ENCODE data around the gene BUD23.

BUD23 gene

DNA sequence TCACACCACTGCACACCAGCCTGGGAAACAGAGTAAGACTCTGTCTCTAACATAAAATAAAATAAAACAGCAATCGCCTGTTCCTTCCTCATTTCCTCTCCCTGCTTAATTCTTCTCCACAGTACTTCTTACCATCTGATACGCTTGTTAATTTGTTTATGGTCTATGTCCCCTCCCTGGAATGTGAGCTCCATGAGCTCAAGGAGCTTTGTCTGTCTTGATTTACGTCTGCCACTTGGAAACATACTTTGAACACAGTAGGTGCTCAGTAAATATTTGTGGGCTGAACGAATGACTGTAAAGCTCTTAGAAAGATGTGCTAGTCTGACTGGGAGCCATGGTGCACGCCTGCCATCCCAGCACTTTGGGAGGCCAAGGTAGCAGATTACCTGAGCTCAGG is 45.2 kb downstream of the BUD23 start:
- Histone ChIP-seq H3K36me3 (ENCODE audit: control insufficient read depth, insufficient read depth, low read length) (no peaks in the 10 kb centered on the region), H3K27ac (ENCODE audit: insufficient read depth, low read depth, low read length, poor library complexity, severe bottlenecking) (no peak overlapping the region), H3K4me1 (ENCODE audit: control insufficient read depth, insufficient read depth, low read length) (no peaks in the 10 kb centered on the region), H3K27me3 (ENCODE audit: control insufficient read depth, insufficient read depth, low read length, poor library complexity, severe bottlenecking) (no peaks in the 10 kb centered on the region), H3K4me3 (ENCODE audit: insufficient read depth, low read depth, low read length) (no peak overlapping the region), H3K9me3 (ENCODE audit: control insufficient read depth, low read length) (no peaks in the 10 kb centered on the region)
- WGBS, 2 experiments: 81 to 84% methylated on average over 5 of the region's 5 CpGs

DNA sequence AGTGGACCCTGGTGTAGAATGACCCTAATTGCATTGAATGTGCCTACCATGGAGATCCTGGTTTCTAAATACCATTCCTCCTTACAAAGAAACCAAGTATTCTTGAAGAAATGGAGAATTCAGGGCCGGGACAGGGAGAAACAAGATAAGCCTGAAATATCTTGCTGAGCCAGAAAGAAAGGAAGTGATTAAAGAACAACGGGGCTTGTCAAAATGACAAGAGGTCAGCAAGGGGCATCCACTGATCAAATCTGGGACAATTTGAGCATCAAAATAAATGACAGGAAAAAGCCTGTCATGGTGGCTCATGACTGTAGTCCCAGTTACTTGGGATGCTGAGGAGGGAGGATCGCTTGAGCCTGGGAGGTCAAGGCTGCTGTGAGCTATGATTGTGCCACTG is 47.1 kb downstream of the BUD23 start:
- Histone ChIP-seq H3K9me3 (ENCODE audit: control insufficient read depth, low read length) (no peaks in the 10 kb centered on the region), H3K4me1 (ENCODE audit: control insufficient read depth, insufficient read depth, low read length) (no peaks in the 10 kb centered on the region), H3K27ac (ENCODE audit: insufficient read depth, low read depth, low read length, poor library complexity, severe bottlenecking) (no peak overlapping the region), H3K4me3 (ENCODE audit: insufficient read depth, low read depth, low read length) (no peak overlapping the region), H3K36me3 (ENCODE audit: control insufficient read depth, insufficient read depth, low read length) (no peaks in the 10 kb centered on the region), H3K27me3 (ENCODE audit: control insufficient read depth, insufficient read depth, low read length, poor library complexity, severe bottlenecking) (no peaks in the 10 kb centered on the region)
- 34 to 37% methylated on average over 3 of the region's 3 CpGs for WGBS, 2 experiments

DNA sequence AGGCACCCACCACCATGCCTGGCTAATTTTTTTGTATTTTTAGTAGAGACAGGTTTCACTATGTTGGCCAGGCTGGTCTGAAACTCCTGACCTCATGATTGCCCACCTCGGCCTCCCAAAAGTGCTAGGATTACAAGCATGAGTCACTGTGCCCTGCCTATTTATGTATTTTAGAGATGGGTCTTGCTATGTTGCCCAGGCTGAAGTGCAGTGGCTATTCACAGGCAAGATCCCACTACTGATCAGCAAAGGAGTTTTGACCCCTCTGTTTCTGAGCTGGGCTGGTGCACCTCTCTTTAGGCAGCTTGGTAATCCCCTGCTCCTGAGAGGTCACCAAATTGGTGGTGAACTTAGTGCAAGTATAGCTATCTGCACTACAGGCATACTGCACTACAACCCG is 49.0 kb downstream of the BUD23 start:
- Histone ChIP-seq H3K27ac (ENCODE audit: insufficient read depth, low read depth, low read length, poor library complexity, severe bottlenecking) (no peak overlapping the region), H3K27me3 (ENCODE audit: control insufficient read depth, insufficient read depth, low read length, poor library complexity, severe bottlenecking) (no peaks in the 10 kb centered on the region), H3K4me1 (ENCODE audit: control insufficient read depth, insufficient read depth, low read length) (peaks cover 1% of the 10 kb centered on the region), H3K4me3 (ENCODE audit: insufficient read depth, low read depth, low read length) (no peak overlapping the region), H3K36me3 (ENCODE audit: control insufficient read depth, insufficient read depth, low read length) (no peaks in the 10 kb centered on the region), H3K9me3 (ENCODE audit: control insufficient read depth, low read length) (no peaks in the 10 kb centered on the region)
- 90 to 92% methylated on average over 2 of the region's 2 CpGs for WGBS, 2 experiments

DNA sequence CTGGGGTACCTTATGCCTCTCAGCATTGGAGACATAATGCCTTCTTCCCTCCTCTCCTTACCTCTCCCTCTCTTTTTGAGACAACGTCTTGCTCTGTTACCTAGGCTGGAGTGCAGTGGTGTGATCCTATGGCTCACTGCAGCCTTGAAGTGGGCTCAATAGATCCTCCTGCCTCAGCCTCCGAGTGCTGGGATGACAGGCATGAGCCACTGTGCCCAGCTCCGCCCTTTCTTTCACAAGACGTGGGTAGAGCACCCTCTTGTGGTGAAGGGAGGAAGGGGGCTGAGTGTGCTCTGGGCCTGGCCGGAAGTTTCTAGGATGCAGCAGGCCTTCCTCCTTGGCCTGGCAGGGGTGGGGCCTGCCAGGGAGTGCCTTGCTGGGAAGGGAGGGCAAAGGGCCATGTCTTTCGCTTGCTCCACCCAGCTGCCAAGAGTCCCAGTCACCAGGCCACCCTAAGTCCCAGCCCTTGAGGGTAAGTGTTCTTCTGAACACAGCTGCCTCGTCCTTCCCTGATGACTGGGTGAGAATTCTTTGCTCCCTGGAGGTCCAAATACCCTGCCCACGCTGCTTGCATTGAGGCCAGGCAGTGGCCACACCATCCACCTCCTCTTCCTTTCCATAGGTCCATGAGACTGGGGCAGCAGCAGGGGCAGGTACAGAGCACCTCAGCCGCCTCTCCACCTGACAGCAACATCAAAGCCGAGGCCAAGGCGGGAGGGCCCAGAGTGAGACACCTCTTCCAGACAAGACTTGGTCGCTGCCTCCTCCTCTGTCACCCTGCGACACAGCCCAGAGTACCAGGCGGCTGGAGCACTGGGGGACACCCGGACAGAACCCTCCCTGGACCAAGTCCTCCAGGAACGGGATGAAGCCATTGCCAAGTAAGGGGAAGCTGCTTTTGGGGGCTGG is 51.5 kb downstream of the BUD23 start:
- no peak overlapping the region for H3K27ac ChIP-seq (ENCODE audit: insufficient read depth, low read depth, low read length, poor library complexity, severe bottlenecking)

DNA sequence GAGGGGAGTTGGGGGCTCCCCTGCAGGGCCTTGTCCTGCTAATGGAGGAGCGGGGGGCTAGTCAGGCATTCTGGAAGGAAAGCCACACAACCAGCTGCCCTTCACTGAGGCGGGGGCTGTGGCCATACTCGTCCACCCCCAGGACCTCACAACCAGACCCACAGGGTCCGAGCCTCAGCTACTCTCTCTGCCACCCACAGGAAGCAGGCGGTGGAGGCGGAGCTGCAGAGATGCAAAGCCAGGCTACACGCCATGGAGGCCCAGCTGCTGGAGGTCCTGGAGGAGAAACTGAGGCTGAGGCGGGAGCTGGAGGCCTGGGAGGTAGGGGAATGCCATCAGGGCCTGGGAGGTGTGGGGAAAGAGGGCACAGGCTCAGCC is 52.1 kb downstream of the BUD23 start:
- peaks cover 7% of the 10 kb centered on the region for H3K4me1 ChIP-seq (ENCODE audit: control insufficient read depth, insufficient read depth, low read length)
- no peaks in the 10 kb centered on the region for H3K27me3 ChIP-seq (ENCODE audit: control insufficient read depth, insufficient read depth, low read length, poor library complexity, severe bottlenecking)
- H3K4me3 ChIP-seq (ENCODE audit: insufficient read depth, low read depth, low read length): no peak overlapping the region
- 93% methylated on average over 8 of the region's 8 CpGs for WGBS, 2 experiments
- no peak overlapping the region for H3K27ac ChIP-seq (ENCODE audit: insufficient read depth, low read depth, low read length, poor library complexity, severe bottlenecking)
- no peaks in the 10 kb centered on the region for H3K9me3 ChIP-seq (ENCODE audit: control insufficient read depth, low read length)
- no peaks in the 10 kb centered on the region for H3K36me3 ChIP-seq (ENCODE audit: control insufficient read depth, insufficient read depth, low read length)

More for the DNA sequence above, 51.5 kb downstream of the BUD23 start:
- H3K4me1 ChIP-seq (ENCODE audit: control insufficient read depth, insufficient read depth, low read length): peaks cover 7% of the 10 kb centered on the region
- no peaks in the 10 kb centered on the region for H3K36me3 ChIP-seq (ENCODE audit: control insufficient read depth, insufficient read depth, low read length)
- no peaks in the 10 kb centered on the region for H3K9me3 ChIP-seq (ENCODE audit: control insufficient read depth, low read length)
- WGBS, 2 experiments: 70 to 75% methylated on average over 16 of the region's 16 CpGs
- no peak overlapping the region for H3K4me3 ChIP-seq (ENCODE audit: insufficient read depth, low read depth, low read length)
- H3K27me3 ChIP-seq (ENCODE audit: control insufficient read depth, insufficient read depth, low read length, poor library complexity, severe bottlenecking): no peaks in the 10 kb centered on the region

DNA sequence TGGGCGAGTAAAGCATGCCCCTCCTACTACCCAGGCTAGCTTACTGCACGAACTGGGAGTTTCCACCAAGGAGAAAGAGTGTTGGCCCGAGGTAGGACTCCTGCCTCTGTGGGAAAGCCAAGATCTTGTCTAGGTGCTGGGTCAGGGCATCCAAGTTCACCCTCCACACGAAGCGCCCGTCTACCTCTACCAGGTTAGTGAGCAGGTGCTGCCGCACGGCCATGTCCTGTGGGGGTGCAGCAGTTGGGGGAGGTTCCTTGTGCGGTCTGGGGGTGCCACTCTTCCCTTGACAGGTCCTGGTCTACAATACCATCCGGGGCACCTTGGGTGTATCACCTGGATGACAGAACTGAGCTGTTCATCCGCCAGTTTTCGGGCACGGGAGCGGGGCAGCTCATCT is 53.5 kb downstream of the BUD23 start:
- WGBS, 2 experiments: 92 to 96% methylated on average over 14 of the region's 14 CpGs

DNA sequence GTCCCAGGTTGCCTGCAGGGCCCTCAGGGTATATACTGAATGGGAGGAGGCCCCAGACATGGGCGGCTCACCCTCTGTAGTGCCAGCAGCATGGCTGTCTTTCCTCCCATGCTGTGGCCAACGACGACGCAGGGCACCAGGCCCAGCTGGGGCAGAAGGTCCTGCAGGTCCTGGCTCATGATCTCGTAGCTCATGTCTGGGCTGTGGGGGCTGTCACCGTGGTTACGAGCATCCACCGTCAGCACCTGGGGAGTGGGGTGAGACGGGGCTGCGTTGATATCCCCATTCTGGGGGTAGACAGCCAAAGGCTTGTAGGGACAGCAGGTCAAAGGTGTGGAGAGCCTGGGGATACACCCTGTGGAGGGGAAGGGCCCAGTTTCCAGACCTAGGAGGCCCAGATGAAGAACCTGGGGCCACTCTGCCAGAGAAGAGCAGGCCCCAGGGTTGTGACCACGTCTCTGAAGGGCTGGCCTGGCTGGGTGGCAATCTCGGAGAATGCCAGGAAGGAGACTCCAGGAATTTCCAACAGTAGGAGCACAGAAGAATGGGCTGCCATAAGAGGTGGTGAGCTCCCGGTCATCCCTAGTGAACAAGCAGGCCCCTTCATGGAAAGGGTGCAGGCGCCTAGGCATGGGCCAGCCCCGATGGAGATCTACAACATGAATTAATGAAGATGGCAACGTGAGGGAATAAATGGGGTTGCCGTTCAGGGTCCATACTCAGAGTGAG is 54.3 kb downstream of the BUD23 start:
- WGBS, 2 experiments: 77 to 82% methylated on average over 17 of the region's 17 CpGs
- Histone ChIP-seq H3K36me3 (ENCODE audit: control insufficient read depth, insufficient read depth, low read length) (no peaks in the 10 kb centered on the region), H3K27ac (ENCODE audit: insufficient read depth, low read depth, low read length, poor library complexity, severe bottlenecking) (no peak overlapping the region), H3K4me3 (ENCODE audit: insufficient read depth, low read depth, low read length) (peak overlapping the region; percentile 80), H3K9me3 (ENCODE audit: control insufficient read depth, low read length) (no peaks in the 10 kb centered on the region), H3K4me1 (ENCODE audit: control insufficient read depth, insufficient read depth, low read length) (peaks cover 19% of the 10 kb centered on the region), H3K27me3 (ENCODE audit: control insufficient read depth, insufficient read depth, low read length, poor library complexity, severe bottlenecking) (no peaks in the 10 kb centered on the region)

More for the DNA sequence above, 53.5 kb downstream of the BUD23 start:
- peaks cover 12% of the 10 kb centered on the region for H3K4me1 ChIP-seq (ENCODE audit: control insufficient read depth, insufficient read depth, low read length)
- H3K27ac ChIP-seq (ENCODE audit: insufficient read depth, low read depth, low read length, poor library complexity, severe bottlenecking): no peak overlapping the region
- no peaks in the 10 kb centered on the region for H3K36me3 ChIP-seq (ENCODE audit: control insufficient read depth, insufficient read depth, low read length)
- H3K27me3 ChIP-seq (ENCODE audit: control insufficient read depth, insufficient read depth, low read length, poor library complexity, severe bottlenecking): no peaks in the 10 kb centered on the region
- H3K4me3 ChIP-seq (ENCODE audit: insufficient read depth, low read depth, low read length): no peak overlapping the region
- no peaks in the 10 kb centered on the region for H3K9me3 ChIP-seq (ENCODE audit: control insufficient read depth, low read length)

DNA sequence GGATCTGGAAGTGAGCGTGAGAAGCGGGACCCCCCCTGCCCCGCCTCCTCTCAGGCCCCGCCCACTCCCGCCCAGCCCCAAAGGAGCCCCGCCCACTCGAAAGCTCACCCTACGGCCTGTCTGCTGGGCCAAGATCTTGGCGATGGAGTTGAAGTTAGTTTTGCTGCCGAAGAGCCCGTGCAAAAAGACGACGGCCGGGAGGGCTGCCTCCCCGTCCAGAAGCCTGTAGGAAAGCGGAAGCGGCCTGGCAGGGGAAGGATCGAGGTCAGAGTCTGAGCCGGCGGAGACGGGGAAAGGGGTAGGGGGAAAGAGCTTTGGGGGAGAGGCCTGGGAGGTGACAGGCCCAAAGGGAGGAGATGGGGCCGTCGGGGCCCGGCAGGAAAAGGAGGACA is 54.8 kb downstream of the BUD23 start:
- Histone ChIP-seq H3K4me3 (ENCODE audit: insufficient read depth, low read depth, low read length) (peak overlapping the region; percentile 80), H3K9me3 (ENCODE audit: control insufficient read depth, low read length) (no peaks in the 10 kb centered on the region), H3K27me3 (ENCODE audit: control insufficient read depth, insufficient read depth, low read length, poor library complexity, severe bottlenecking) (no peaks in the 10 kb centered on the region), H3K4me1 (ENCODE audit: control insufficient read depth, insufficient read depth, low read length) (peaks cover 23% of the 10 kb centered on the region), H3K27ac (ENCODE audit: insufficient read depth, low read depth, low read length, poor library complexity, severe bottlenecking) (peak overlapping the region; percentile 3), H3K36me3 (ENCODE audit: control insufficient read depth, insufficient read depth, low read length) (no peaks in the 10 kb centered on the region)
- 2% methylated on average over 23 to 24 of the region's 24 CpGs for WGBS, 2 experiments

DNA sequence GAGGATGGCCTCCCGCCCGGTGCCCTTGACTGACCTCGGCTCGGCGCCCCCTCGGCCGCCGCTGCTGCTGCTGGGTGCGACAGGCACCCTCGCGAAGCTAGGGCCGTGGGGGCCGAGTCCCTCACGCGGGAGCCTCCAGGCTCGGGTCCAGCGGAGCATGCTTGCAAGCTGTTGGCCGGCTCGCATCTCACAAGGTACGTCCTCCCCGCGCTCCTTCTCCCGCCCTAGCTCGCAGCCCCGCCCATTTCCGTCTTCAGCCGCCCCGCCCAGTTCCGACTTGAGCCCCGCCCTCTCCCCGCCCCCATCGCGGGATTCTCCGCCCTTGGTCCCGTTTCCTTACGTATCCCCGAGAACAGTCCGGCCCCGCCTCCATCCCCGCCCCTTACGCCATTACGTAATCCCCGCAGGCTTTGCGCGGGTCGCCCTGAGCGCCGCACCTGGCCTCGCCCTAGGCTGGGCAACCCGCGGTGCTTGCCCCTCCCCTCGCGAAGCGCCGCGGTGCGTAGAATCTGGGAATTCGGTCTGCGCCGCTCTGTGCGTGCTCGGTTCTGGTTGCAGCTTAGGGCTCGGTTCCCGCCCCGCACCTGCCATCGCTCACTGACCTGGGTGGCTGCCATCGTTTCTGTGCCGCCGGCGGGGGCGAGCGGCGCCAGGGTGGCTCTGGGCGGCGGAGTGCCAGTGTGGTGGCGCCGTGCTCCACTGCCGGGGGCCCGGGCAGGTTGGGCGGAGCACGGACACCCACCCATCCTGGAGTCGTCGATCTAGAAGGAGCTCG is 55.4 kb downstream of the BUD23 start, which contains the start of gene ABHD11:
TSS of gene ABHD11 (minus strand) at position 191 of the 775 bp plus-strand sequence. CDS start at position 159, 32 bp downstream.
- H3K36me3 ChIP-seq (ENCODE audit: control insufficient read depth, insufficient read depth, low read length): no peaks in the 10 kb centered on the region
- WGBS, 2 experiments: 0% methylated on average over 84 of the region's 84 CpGs
- H3K27me3 ChIP-seq (ENCODE audit: control insufficient read depth, insufficient read depth, low read length, poor library complexity, severe bottlenecking): no peaks in the 10 kb centered on the region
- no peaks in the 10 kb centered on the region for H3K9me3 ChIP-seq (ENCODE audit: control insufficient read depth, low read length)
- H3K4me1 ChIP-seq (ENCODE audit: control insufficient read depth, insufficient read depth, low read length): peaks cover 28% of the 10 kb centered on the region
- H3K27ac ChIP-seq (ENCODE audit: insufficient read depth, low read depth, low read length, poor library complexity, severe bottlenecking): peak within 1 kb of the TSS; percentile 92
- H3K4me3 ChIP-seq (ENCODE audit: insufficient read depth, low read depth, low read length): peak within 1 kb of the TSS; percentile 80

DNA sequence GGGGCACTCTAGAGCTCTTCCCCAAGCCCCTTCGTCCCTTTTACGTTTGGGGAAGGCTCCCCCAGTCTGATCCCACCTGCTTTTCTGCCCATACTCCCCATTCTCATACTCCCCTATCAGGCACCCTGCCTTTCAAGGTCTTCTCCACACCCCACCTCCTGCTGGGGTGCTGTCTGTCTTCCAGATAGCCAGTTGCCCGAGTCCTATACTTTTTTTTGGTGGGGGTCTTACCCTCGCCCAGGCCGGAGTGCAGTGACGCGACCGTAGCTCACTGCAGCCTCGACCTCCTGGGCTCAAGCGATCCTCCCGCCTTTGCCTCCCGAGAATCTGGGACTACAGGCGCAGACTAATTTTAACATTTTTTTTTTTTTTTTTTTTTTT is 56.0 kb downstream of the BUD23 start:
- no peaks in the 10 kb centered on the region for H3K9me3 ChIP-seq (ENCODE audit: control insufficient read depth, low read length)
- no peaks in the 10 kb centered on the region for H3K27me3 ChIP-seq (ENCODE audit: control insufficient read depth, insufficient read depth, low read length, poor library complexity, severe bottlenecking)
- no peaks in the 10 kb centered on the region for H3K36me3 ChIP-seq (ENCODE audit: control insufficient read depth, insufficient read depth, low read length)
- WGBS, 2 experiments: 54 to 59% methylated on average over 11 to 12 of the region's 13 CpGs
- peak overlapping the region; percentile 92 for H3K27ac ChIP-seq (ENCODE audit: insufficient read depth, low read depth, low read length, poor library complexity, severe bottlenecking)
- peaks cover 31% of the 10 kb centered on the region for H3K4me1 ChIP-seq (ENCODE audit: control insufficient read depth, insufficient read depth, low read length)
- H3K4me3 ChIP-seq (ENCODE audit: insufficient read depth, low read depth, low read length): peak overlapping the region; percentile 80
